HG03558 (cell line): ENCODE measurements around the gene MRPS24.
"Not testable (repeated sequence)": the region's sequence is repeated elsewhere in the genome, so short reads cannot be mapped to it uniquely, and the experiment has no call there.

ENCODE experiments used
- ATAC-seq: cut with Tn5 transposase; IDR thresholded peaks from one replicate; pipeline ENCODE4 v1.9.1; 2021; ENCODE audit warnings: moderate number of reproducible peaks; ENCODE audit not compliant: unreplicated experiment; ENCODE audit errors: extremely low read depth

Gene MRPS24

DNA sequence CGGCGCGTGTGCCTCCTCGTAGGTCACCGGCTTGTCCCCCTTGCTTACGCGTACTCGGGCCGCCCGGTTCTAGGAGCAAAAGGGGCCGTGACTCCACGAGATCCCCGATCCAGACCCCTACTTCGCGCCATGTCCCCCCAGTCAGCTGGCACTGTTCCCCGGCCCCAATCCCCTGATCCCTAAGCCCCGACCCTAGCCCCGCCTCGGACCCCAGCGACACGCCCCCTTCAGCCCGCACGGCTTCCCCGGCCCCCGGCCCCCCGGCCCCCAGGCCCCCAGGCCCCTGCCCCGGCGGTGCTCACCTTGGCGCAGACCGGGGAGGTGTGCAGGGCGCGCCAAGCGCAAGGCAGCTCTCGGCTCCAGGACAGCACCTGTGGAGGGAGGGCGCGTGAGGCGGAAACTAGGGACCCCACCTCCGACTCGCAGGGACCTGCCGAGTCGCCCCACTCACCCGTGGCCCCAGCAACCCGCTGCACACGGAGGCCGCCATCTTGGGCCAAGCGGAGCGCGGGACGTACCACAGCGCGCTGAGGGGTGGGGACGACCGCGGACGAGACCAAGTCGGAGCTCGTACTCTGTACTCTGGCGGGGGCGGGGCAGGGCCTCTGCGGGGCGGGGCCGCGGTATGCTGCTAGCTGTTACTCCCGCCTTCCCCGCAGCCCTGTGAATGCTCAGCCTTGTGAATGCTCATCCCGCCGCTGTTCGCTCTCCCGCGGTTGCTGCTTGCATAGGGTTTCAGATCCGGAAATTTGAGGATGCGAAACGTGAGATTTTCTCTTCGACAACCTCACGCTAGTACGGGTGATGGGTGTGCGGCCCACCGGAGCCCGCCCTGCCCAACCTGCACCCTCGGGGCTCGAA is at the start of gene MRPS24:
MRPS24 (minus strand) TSS at position 512 of the 861 bp plus-strand sequence; CDS start at position 490, 22 bp downstream.
- ATAC-seq: peak; percentile 78

DNA sequence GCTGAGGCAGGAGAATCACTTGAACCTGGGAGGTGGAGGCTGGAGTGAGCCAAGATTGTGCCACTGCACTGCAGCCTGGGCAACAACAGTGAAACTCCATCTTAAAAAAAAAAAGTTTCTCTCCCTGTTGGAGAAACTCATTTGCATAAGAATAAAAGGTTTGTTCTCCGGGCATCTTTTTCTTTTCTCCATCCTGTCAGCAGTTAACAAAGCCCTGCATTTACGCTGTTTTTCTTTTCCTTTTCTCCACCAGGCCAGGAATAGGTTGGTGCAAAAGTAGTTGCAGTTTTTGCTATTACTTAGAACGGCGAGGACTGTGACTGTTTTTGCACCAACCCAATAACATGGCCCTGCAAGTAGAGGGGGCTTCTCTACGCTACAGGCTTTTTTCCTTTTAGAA is 46.6 kb upstream of the MRPS24 start:
- ATAC-seq: no peak

DNA sequence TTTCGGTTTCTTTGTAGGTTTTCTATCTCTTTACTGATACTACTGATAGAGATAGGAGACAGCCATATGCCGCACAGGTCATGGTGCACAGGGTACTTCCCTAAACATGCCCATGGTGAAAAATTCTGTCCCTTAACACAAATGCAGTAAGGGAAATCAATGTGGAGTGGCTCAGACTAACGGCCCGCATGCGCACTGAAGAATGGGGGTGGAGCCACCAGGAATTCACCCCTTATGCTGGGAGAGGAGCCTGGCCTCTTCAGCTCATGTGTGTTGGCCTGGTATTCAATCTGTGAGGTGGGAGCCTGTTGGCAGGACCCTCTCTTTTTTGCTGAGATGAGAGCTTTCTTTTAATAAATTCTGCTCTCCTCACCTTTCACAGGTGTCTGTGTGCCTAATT is 45.5 kb upstream of the MRPS24 start:
- ATAC-seq: no peak

GRCh38 chr7:43906331-43907010 is 37.2 kb upstream of the MRPS24 start, which contains the start of gene URGCP:
TSS of gene URGCP (minus strand) at chr7:43906596. CDS start at chr7:43906575, 21 bp downstream.
- ATAC-seq: peak; percentile 49

DNA sequence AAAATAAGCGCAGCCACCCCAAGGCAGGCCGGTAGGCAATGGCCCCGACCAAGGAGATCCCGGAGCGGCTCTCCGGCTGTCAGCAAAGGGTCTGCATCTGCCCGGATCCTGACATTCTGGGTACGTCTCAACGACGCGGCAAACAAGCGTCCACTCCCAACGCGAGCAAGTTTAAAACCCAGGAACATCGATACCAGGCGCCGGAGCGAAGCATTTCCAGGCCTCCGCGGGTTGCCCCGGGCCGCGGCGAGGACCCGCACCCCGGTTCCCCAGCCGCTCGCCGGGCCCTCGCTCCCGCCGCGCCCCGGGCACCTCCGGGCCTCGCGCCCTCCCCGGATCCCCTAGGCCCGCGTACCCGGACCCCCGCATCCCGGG is 36.6 kb upstream of the MRPS24 start:
- peak; percentile 25 for ATAC-seq

- no peak for ATAC-seq
Observed at GRCh38 chr7:43905209-43905946, 36.1 kb upstream of the MRPS24 start.

DNA sequence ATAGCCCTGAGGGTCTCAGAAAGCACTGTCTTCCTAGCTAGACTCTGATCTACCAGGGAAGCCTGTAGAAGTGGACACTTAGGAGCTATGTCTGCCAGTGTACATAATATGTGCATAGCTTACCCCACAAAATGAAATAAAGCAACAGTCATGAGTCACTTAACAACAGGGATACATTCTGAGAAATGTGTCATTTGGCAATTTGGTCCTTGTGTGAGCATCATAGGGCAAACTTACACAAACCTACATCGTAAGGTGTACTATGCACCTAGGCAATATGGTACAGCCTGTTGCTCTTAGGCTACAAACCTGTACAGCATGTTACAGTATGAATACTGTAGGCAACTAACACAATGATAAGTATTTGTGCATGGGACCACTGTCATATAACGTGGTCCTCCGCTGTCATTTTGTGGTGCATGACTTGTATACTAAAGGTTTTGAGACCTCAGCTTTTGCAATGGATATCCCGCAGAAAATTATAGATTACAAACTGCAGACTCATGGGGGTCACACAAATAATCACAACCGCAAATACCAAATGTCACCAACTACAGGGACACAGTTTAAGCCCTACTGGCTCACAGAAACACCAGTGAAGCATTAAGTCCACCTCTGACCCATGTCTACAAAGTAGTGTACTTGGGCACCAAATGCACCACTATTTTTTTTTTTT is 35.4 kb upstream of the MRPS24 start:
- ATAC-seq: no peak

DNA sequence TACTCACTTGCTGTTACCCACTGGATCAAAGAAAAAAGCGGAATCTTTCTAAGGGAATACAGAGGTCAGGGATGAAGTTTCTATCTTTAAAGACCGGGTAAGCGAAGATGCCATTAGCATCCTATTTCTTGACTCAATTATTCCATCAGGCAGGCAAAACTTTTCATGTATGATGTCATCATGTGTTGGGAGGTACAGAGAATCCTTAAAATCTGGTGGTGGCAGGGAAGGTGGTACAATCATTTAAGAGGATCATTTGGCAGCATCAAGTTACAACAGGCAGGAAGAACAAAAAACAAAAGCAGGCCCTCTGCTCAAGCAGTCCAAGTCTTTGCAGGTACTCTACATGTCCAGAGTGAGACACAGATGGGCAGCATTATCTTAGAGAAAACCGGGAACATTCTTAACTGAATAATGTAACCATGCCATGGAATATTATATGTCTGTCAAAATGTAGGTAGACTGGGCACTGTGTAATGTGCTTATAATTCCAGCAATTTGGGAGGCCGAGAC is 33.3 kb upstream of the MRPS24 start:
- no peak for ATAC-seq

- not testable (repeated sequence) for ATAC-seq
Observed at GRCh38 chr7:43898571-43898970, 29.3 kb upstream of the MRPS24 start.

DNA sequence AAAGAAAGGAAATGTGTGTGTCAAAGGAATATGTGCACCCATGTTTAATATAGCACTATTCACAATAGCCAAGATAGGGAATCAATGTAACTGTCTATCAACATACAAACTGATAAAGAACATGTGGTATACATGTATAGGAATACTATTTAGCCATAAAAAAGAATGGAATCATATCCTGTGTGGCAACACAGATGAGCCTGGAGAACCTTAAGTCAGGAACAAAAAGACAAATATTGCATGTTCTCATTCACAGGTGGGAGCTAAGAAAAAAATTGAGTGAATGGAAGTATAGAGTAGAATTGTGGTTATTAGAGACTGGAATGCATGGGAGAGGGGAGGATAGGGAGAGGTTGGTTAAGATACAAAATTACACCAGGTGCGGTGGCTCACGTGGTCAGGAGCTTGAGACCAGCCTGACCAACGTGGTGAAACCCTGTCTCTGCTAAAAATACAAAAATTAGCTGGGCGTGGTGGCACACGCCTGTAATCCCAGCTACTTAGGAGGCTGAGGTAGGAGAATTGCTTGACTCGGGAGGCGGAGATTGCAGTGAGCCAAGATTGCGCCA is 26.6 kb upstream of the MRPS24 start:
- ATAC-seq: no peak

- no peak for ATAC-seq
Observed at GRCh38 chr7:43891069-43891955, 22.0 kb upstream of the MRPS24 start.

DNA sequence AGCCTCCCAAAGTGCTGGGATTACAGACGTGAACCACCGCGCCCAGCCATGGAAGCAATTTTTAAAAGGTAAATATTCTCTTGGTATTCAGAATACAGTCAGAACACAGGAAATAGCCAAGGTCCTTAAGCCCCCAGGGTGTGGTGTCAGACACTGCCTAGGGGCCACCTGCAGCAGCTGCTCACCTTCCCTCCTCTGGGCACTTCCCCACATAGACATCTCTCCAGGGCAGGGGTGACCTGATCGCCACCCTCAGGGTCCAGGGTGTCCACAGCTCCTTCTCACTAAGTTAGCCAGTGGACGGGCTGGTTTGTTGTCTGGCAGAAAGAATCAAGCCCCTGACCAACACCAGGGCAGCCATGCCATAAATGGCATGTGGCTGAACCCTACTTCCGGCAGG is 21.2 kb upstream of the MRPS24 start:
- ATAC-seq: no peak

DNA sequence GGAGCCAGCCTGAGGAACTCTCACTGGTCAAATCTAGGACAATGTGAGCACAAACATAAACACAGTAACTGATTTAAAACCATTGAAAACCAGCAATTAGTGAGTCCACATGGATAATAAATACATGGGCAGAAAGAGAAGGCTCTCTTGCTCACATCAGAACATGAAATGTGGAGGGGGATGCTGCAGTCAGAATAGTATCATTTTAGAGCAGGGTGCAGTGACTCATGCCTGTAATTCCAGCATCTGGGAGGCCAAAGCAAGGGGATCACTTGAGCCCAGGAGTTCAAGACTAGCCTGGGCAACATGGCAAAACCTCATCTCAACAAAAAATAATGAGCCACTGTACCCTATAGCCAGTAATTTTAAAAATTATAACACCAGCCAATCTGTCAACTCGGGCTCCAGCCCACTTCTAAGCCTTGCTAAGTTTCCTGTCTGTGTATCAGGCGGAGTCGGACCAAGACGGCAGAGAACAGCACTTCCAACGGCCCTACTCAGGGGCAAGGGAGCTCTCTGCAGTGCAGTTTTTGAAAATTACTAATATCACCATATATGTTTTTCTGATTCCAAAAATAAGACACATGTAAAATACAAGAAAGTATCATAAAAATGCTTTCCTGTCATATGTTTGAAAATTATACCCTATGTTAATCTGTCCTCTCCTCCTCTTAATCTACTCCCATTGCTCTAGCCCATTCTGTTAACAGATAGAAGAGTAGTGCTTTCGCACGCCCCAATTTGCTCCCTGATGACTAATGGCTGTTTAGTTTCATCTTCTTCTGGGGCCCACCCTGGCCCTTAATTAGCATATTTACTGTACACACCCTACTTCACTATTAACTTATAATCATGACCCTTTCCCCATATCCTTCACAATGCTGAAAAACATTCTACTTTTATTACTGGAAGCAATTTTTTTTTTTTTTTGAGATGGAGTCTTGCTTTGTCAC is 20.0 kb upstream of the MRPS24 start:
- ATAC-seq: no peak

DNA sequence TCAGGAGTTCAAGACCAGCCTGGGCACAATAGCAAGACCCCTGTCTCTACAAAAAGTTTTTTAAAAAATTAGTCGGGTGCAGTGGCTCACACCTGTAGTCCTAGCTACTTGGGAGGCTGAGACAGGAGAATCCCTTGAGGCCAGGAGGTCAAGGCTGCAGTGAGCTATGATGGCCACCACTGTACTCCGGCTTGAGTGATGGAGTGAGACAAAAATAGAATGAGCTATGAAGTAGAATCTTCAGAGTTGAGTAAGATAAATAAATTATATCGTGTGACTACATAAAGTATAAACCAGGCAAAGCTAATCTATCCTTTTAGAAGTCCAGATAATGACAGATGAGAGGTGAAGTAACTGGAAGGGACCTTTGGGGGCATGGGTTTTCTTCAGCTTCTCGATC is 15.3 kb upstream of the MRPS24 start:
- no peak for ATAC-seq

- no peak for ATAC-seq
Observed at GRCh38 chr7:43884209-43884608, 14.9 kb upstream of the MRPS24 start.

DNA sequence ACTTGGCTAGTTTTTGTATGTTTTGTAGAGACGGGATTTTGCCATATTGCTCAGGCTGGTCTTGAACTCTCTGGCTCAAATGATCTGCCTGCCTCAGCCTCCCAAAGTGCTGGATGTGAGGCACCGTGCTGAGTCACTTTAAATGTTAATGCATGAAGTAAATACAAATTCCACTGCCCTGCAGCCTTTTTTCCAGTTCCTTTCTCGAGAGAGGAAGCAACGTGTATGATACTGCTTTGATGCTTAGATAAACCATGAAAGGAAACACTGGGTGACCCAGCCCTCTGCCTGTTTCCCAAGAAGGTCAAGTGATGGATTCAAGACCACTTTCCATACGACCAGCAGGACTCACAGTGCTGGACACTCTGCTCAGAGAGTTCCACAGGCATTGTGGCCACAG is 11.3 kb upstream of the MRPS24 start:
- no peak for ATAC-seq

- ATAC-seq: no peak
Observed at GRCh38 chr7:43879477-43879876, 10.2 kb upstream of the MRPS24 start.

DNA sequence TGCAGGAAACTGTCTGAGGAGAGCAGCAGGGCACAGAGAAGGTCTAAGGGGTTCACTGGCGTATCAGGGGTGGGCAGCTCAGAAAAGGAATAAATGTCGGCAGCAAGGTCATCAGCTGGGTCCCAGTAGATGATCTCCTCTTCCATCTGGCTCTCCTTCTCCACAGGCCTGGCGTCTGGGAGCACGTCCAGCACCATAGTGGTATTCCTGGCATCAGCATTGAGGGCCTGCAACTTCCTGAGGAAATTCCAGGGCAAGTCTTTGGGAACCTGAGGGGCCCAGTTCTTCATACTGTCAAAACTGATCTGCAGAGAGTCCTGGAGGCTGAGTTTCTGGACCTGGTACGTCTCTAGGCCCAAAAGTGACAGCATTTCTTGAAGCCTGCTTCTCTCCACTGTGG is 9.6 kb upstream of the MRPS24 start:
- no peak for ATAC-seq
